ENCODE results near the gene HOXC12.

The HOXC12 gene

GRCh38 chr12:54007538-54008259 lies 53.0 kb downstream of the HOXC12 start:
- no peak for DNase-seq (ENCODE audit: low read depth in 3 of 3)

- no peak for DNase-seq (ENCODE audit: low read depth in 3 of 3)
Measured at GRCh38 chr12:54008260-54008552, 53.5 kb downstream of the HOXC12 start.
